GM18499 (cell line): ENCODE measurements around the gene HES7.

Experiments used
- ATAC-seq: cut with Tn5 transposase; IDR thresholded peaks from one replicate; pipeline ENCODE4 v1.9.1; 2021; ENCODE audit warnings: moderate number of reproducible peaks; ENCODE audit not compliant: insufficient read depth, unreplicated experiment

HES7 gene

DNA sequence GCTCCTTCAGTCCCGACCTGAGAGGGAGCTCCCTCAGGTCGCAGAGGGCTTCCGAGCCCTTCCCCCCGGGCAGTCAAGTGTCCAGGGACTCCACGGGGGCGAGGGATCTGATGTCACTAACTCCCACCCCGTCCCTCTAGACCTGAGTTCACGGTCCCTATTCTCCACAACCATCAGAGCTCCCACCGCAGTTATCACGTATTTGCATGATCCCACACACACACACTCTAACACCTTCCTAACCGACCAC is 32.0 kb upstream of the HES7 start:
- no peak for ATAC-seq

GRCh38 chr17:8155231-8155995 is 31.5 kb upstream of the HES7 start:
- no peak for ATAC-seq

DNA sequence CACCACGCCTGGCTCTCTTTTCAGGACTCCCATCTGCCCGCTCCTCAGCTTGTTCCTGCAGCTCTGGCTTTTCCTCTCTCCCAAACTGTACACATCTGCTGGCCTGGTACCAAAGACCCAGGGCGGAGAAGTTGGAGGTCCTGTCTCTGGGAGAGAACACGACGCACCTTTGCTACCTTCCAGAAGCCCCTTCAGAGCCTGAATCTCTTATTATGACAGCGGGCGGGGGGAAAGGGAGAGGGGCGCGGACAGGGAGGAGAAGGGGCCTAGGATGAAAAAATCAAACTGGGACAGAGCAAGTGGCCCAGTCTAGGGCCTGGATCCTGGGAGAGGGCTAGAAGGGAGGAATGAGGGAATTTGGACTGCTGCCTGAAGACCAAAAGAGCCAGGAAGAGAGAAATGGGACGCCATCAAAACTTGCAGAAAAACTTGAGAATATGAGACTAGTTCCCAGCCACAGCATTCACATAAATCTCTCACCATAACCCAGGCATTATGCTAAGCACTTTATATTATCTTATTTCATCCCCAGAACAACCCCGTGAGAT is 30.8 kb upstream of the HES7 start:
- ATAC-seq, result no peak

DNA sequence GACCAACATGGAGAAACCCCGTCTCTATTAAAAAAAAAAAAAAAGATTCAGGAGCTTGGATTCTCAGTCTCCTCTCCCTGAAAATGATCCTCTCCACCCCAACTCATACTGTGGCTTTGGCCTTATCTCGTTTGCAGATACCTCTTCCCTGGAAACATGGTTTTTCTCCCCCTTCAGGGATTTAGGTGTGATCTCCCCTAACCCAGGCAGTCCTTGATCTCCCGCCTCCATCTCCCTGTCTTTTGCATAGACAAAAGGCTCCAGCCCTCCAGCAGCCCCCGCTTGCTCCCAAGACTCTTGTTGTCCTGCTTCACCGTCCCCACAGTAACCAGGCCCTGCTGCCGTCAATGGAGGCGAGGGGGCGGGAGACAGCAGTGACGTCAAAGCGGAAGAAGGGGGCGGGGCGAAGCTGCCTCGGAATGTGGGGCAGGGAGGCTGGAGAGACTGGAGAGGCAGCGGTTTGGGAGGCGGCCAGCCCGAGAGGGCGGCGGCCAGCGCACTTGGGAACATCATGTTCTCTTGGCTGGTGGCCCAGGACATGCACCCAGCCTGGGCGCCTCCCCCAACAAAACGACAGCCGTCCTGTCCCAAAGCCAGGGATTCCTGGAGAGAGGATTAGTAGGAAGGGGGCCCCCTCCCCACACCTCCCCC is 30.2 kb upstream of the HES7 start:
- no peak for ATAC-seq

- ATAC-seq, result no peak
Measured at GRCh38 chr17:8153525-8153956, 29.6 kb upstream of the HES7 start.

DNA sequence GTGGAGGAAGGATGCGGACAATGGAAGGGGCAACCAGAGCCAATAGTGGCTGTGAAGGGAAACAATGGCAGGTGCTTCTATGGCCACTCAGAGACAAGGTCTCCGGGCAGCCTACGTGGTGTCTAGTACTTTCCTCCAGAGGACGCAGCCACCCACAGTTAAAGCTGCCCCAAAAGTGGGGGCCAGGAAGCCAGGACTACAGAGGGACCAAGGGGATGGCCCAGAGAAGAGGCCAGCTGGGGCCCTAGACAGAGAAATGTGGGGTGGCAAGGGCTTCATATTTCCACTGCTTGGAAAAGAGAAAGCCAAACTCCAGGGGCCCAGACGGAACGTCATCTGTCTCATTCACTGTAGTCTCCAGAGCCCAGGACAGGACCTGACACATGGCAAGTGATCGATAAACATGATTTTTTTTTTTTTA is 29.1 kb upstream of the HES7 start:
- no peak for ATAC-seq

GRCh38 chr17:8152112-8152775 is 28.3 kb upstream of the HES7 start, which contains the start of gene PER1:
TSS of gene PER1 (minus strand) at chr17:8152404. CDS start at chr17:8150706, 1,698 bp downstream.
- ATAC-seq, result no peak

GRCh38 chr17:8151641-8152111 is 27.8 kb upstream of the HES7 start:
- ATAC-seq, result no peak

DNA sequence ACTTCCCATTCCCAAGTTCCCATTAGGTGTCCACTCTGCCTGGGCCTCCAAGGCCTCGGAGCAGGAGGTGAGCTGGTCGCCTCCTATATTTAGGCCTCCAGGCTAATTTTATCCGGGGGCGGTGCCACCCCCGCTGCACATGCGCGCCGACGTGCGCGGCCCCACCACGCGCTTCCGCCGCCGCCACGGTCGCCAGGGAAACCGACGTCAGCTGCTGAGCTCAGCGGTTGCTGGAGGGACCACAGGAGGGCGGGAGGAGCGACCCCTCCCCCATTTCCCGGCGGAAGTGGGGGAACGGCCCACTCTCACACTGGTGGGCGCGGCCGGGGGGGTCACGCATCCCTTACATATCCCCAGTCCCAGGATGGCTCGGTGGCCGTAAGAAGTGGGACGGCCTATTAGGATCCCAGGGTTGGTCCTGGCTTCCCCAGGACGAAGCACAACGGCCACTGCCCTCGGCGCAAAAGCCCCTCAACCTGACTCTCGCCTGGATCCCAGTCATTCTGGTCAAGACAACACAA is 27.3 kb upstream of the HES7 start:
- ATAC-seq, result no peak

GRCh38 chr17:8150194-8151119 is 26.6 kb upstream of the HES7 start:
- ATAC-seq, result no peak

DNA sequence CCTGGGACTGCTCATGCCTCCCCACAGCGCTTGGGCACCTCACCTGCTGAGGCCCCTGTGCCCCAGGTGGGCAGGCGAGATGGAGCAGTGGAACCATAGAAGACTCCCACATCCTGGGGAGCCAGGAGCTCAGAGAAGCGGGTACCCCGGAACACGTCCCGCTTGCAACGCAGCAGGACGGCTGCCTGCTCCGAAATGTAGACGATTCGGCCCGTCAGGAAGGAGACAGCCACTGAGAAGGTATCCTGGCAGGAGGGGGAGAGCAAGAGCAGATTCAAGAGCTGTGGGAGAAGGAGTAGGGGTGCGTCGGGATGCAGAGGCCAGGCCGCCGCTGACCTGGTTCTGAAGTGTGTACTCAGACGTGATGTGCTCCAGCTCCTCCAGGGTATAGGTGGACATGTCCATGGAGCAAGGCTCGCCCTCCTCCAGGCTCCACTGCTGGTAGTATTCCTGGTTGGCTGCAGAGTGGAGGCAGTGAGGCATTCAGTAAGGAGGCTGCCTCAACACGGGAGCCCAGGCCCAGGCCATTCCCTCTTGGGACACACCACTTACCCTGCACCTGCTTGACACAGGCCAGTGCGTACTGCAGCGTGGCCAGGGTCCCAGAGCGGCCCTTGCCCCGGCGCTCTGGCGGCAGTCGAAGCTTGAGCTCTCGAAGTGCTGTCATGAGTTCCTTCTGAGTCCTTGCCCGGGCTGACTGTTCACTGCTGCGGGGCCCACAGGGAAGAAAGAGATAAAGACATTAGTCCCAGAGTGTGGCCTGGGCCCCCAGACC is 25.7 kb upstream of the HES7 start:
- no peak for ATAC-seq

GRCh38 chr17:8148560-8148959 is 24.7 kb upstream of the HES7 start:
- no peak for ATAC-seq

DNA sequence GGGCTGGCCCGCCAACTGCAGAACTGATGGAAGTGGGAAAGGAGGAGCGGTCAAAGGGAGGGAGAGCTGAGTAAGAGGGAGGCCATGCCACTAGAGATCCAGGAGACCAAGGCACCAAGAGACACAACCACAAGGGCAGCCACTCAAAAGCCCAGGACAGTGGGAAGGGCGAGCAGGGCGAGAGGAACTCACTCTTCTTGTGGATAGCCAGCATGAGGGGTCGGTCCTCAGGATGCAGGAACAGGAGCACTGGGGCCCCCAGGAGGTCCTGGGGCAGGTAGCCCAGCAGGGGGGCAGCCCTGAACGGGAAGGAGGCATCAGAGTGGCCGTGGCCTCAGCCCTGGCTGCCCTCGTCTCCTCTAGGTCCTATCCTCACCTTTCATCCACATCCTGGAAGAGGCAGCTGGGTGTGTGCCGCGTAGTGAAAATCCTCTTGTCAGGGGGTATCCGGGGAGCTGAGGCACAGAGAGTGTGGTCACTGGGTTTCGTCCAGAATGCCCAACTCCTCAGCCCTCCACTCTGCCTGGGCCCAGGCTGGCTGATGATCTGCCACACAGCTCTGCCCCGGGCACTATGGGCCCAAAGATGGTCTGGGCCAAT is 24.0 kb upstream of the HES7 start:
- no peak for ATAC-seq

DNA sequence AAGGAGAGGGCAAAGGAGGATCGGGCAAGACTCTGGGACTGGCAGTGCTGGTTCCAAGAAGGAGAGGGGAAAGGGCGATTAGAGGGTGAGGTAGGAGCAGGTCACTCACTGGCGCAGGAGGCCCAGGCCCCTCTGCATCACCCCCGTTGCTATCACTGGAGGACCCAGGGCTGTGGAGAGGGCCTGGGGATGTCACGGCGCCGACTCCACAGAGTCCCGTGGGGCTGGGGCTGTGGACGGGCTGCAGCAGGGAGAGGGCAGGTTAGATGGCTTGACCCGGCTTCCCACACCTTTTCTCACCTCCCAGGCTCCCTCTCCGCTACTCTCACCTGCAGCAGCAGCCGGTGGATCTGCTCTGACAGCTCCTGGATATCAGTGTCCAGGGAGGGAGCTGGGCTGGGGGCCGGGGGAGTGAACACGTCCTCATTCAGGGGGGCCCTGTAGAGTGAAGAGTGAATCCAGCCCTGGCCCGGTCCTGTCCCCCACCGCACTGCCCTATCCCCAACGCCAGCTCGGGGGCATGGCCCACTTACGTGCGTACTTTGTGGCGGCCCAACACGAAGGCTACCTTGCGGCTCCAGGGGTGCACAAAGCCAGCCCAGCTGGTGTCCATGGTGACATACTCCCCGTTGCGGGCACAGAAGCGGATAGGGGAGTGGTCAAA is 23.4 kb upstream of the HES7 start:
- ATAC-seq, result no peak

DNA sequence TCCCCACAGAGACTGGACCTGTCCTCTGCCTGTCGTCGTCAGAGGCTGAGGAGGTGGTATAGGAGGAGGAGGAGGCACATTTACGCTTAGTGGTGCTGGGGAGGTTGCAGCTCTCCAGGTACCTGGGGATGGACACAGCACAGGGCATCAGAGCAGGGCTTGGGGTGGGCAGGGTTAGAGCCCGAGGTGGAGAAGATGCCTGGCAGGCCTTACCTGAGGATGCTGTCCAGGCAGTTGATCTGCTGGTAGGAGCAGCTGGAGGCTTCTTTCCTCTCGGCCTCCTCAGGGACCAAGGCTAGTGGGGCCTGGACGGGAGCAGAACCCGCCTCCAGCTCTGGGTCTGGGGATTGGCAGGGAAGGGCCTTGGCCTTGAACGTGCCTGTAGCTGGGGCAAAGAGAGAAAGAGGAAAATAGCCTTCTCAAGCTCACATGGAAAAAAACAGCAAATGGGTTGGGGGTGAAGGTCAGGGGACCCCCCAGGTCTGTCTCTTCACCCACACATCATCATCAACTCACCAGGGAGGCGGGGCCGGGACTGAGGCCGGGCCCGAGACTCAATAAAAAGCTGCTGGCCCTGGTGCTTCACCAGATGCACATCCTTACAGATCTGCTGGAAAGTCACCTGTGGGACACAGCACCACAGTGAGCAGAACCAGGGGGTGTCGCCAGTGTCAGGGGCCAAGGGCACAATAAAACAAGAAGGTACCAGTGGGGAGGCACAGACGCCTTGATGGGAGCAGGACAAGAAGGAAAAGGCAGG is 22.7 kb upstream of the HES7 start:
- no peak for ATAC-seq

DNA sequence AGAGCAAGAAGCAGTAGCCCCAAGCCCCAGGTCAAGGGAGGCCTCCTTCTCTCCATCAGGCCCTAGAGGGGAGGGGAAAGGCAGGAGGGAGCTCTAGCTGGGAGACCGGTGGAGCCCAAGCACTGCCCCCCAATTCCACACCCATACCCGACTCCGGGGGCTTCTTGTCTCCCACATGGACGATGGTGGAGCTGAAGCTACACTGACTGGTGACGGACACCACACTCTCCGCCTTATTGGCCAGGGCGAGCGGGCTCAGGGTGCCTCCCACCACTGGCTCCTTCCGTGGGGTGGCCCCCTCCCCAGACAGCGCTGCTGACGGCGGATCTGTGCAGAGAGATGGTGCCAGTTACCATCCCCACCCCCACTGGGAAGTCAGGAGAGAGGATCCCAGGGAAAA is 21.9 kb upstream of the HES7 start:
- ATAC-seq, result no peak

DNA sequence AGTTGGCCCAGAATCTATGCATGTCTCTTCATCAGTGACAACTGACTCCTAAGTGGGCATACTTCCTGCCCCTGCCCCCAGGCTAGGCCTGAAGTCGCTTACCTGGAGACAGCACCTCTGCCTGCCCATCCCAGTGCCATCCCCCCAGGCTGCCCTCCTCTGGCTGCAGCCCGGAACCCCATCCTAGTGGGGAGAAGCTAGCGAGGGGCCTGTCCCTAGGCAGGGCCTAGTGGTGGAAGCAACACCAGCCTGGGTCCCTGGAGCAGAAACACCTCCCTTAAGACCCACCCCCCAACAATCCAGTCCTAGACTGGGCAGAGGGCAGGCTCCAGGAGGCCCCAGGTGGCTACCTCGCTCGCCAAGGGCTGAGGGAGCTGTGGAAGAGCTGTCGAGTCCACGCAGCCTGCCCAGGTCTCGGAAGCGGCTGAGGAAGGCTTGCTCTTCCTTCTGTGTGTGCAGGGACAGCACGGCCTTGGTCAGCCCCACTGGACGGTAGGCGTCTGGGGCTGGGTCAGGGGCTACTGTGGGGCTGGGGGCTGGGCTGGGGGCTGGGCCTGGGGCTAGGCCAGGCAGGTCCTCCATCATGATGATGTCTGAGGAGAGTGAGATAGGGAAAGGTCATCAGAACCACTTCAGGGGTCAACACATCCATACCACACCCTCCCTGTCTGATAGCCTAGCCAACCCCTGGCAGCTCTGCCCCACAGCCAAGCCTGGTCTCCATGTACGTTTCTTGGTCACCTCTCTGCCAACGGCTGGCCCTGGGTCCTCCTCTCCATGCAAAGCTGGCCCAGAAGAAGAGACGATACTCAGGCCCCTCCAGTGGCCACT is 20.7 kb upstream of the HES7 start:
- no peak for ATAC-seq
